Activated CD4-positive, alpha-beta memory T cell treated with anti-CD3 and anti-CD28 coated beads, Interleukin-2, amount 10 ng/mL, durations not matched to agents 7 days and 5 days (primary cell): ENCODE measurements around the gene ARHGEF11. TPM values are rescaled to one million over a fixed set of nuclear protein-coding genes. Genes with fewer than 3 reads are reported as not detected.
A peak's percentile ranks its signal among the peaks of the same experiment; 100 is the strongest.
"Not testable (repeated sequence)": the region's sequence is repeated elsewhere in the genome, so short reads cannot be mapped to it uniquely, and the experiment has no call there.

ENCODE experiments used
- CTCF ChIA-PET: fragments of 350-600 bp; sonication (Branson Sonifier 250); formaldehyde crosslinking; loops from one replicate; lab custom pipeline; 2021; ENCODE audit warnings: antibody characterized with exemption, inconsistent platforms; lab: Charles Lee
- POLR2A ChIA-PET: fragments of 350-600 bp; sonication (Branson Sonifier 250); formaldehyde crosslinking; loops from one replicate; lab custom pipeline; 2021; ENCODE audit warnings: antibody characterized with exemption; lab: Charles Lee
- DNase-seq: peaks from one replicate; pipeline ENCODE4 v3.0.0-alpha.2; 2020
- H3K27ac Mint-ChIP-seq: one replicate; pipeline ENCODE4 v1.8.0; 2021; ENCODE audit warnings: mild to moderate bottlenecking, mixed read lengths
- H3K27me3 Mint-ChIP-seq: one replicate; pipeline ENCODE4 v1.8.0; 2021; ENCODE audit warnings: mixed read lengths
- H3K36me3 Mint-ChIP-seq: one replicate; pipeline ENCODE4 v1.8.0; 2021; ENCODE audit warnings: low read depth, mixed read lengths
- H3K4me1 Mint-ChIP-seq: one replicate; pipeline ENCODE4 v1.8.0; 2021; ENCODE audit warnings: mixed read lengths
- H3K4me3 Mint-ChIP-seq: one replicate; pipeline ENCODE4 v1.8.0; 2021; ENCODE audit warnings: mild to moderate bottlenecking, mixed read lengths
- H3K9me3 Mint-ChIP-seq: one replicate; pipeline ENCODE4 v1.8.0; 2021; ENCODE audit warnings: mixed read lengths
- total RNA-seq, 2 experiments: library from RNA; stranded (reverse); gene quantifications; one replicate each; pipeline ENCODE4 v1.2.3, GENCODE V29; 2021

Gene ARHGEF11
- total RNA-seq, 2 experiments from 2014 or later: 14.9 to 15.8 TPM

- Mint-ChIP-seq H3K4me1 (no peaks in the 10 kb centered on the region), H3K27ac (no peak overlapping the region), H3K36me3 (no peaks in the 10 kb centered on the region), H3K27me3 (peaks cover 14% of the 10 kb centered on the region), H3K4me3 (no peak overlapping the region), H3K9me3 (no peaks in the 10 kb centered on the region)
- ChIA-PET CTCF (interaction anchor here (0.6 to 8.1 kb wide), 3 partner anchors 67 to 213 kb away, joined by 4 to 436 read pairs (median 7); no protein-coding TSS in a partner anchor), POLR2A (no interaction called here)
- DNase-seq: no peak
These were observed 39.9 kb upstream of the ARHGEF11 start for GRCh38 chr1:157085421-157085820.

- H3K27me3 Mint-ChIP-seq: peaks cover 10% of the 10 kb centered on the region
- no peaks in the 10 kb centered on the region for H3K36me3 Mint-ChIP-seq
- no peak for DNase-seq
- H3K4me1 Mint-ChIP-seq: no peaks in the 10 kb centered on the region
- H3K27ac Mint-ChIP-seq: no peak overlapping the region
- no peaks in the 10 kb centered on the region for H3K9me3 Mint-ChIP-seq
- ChIA-PET POLR2A (no interaction called here), CTCF (interaction anchor here (0.6 to 8.1 kb wide), 4 partner anchors 11 to 212 kb away, joined by 4 to 436 read pairs (median 7); no protein-coding TSS in a partner anchor)
- no peak overlapping the region for H3K4me3 Mint-ChIP-seq
These were observed 39.2 kb upstream of the ARHGEF11 start for GRCh38 chr1:157084720-157085119.

DNA sequence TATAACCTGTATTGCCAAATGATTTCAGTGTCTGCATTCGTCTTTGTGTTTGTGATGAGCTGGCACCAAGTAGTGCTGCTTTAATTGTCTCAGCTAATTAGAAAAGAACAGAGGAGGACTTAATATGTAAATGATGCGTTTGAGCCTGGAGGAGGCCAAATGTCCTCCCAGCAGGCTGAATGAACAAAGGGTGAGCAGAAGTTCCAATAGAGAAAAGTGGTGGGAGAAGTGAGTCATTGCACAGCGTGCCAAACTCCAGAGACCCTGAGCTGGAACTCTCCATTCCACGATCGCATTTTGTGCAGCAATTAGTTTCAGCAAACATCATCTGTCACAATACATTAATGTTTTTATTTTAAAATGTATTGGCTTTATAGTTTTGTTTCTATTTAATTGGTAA lies 36.2 kb upstream of the ARHGEF11 start:
- no peak overlapping the region for H3K4me3 Mint-ChIP-seq
- H3K27ac Mint-ChIP-seq: no peak overlapping the region
- H3K9me3 Mint-ChIP-seq: no peaks in the 10 kb centered on the region
- no peaks in the 10 kb centered on the region for H3K4me1 Mint-ChIP-seq
- H3K27me3 Mint-ChIP-seq: peaks cover 24% of the 10 kb centered on the region
- CTCF ChIA-PET: interaction anchor here (1.5 to 2.5 kb wide), 2 partner anchors 9 to 74 kb away, joined by 10 to 17 read pairs; no protein-coding TSS in a partner anchor
- POLR2A ChIA-PET: no interaction called here
- no peaks in the 10 kb centered on the region for H3K36me3 Mint-ChIP-seq
- no peak for DNase-seq

DNA sequence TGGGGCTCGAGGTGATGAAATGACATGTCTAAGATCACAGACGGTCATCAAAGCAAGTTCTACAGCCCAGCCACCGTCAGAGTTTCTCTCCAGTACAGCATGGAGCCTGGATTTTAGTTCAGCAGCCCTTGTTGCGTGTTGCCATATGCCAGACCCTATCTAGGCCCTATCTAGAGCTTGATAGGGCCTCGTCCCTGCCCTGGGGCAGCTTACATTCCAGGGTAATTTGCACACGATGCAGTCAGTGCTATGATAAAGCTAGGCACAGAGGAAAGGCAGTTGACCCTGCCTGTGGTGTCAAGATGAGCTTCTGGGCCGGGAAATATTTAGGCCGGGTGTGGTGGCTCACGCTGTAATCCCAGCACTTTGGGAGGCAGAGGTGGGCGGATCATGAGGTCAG lies 35.2 kb upstream of the ARHGEF11 start:
- Mint-ChIP-seq H3K9me3 (no peaks in the 10 kb centered on the region), H3K4me3 (no peak overlapping the region), H3K27me3 (peaks cover 26% of the 10 kb centered on the region), H3K27ac (no peak overlapping the region), H3K36me3 (no peaks in the 10 kb centered on the region), H3K4me1 (no peaks in the 10 kb centered on the region)
- DNase-seq: no peak
- ChIA-PET CTCF (interaction anchor here (1.5 to 2.5 kb wide), 2 partner anchors 10 to 75 kb away, joined by 10 to 17 read pairs; no protein-coding TSS in a partner anchor), POLR2A (no interaction called here)

GRCh38 chr1:157077394-157077793 lies 31.9 kb upstream of the ARHGEF11 start:
- Mint-ChIP-seq H3K4me3 (no peak overlapping the region), H3K27ac (no peak overlapping the region), H3K4me1 (no peaks in the 10 kb centered on the region), H3K27me3 (peaks cover 31% of the 10 kb centered on the region), H3K9me3 (no peaks in the 10 kb centered on the region), H3K36me3 (no peaks in the 10 kb centered on the region)
- ChIA-PET CTCF (interaction anchor here (1.2 kb wide), 1 partner anchor 10 kb away, joined by 3 read pairs; no protein-coding TSS in a partner anchor), POLR2A (no interaction called here)
- no peak for DNase-seq

GRCh38 chr1:157073944-157074685 lies 28.6 kb upstream of the ARHGEF11 start:
- ChIA-PET POLR2A (no interaction called here), CTCF (interaction anchor here (0.8 to 2.7 kb wide), 20 partner anchors 8 to 182 kb away, joined by 3 to 14 read pairs (median 3); no protein-coding TSS in a partner anchor)
- Mint-ChIP-seq H3K9me3 (no peaks in the 10 kb centered on the region), H3K4me3 (no peak overlapping the region), H3K27ac (no peak overlapping the region), H3K27me3 (peaks cover 30% of the 10 kb centered on the region), H3K36me3 (no peaks in the 10 kb centered on the region), H3K4me1 (no peaks in the 10 kb centered on the region)
- DNase-seq: peak; percentile 40

GRCh38 chr1:157069601-157070000 lies 24.1 kb upstream of the ARHGEF11 start:
- POLR2A ChIA-PET: no interaction called here
- peaks cover 39% of the 10 kb centered on the region for H3K27me3 Mint-ChIP-seq
- CTCF ChIA-PET: no interaction called here
- no peak overlapping the region for H3K4me3 Mint-ChIP-seq
- no peaks in the 10 kb centered on the region for H3K9me3 Mint-ChIP-seq
- no peak overlapping the region for H3K27ac Mint-ChIP-seq
- H3K4me1 Mint-ChIP-seq: peaks cover 3% of the 10 kb centered on the region
- no peaks in the 10 kb centered on the region for H3K36me3 Mint-ChIP-seq
- DNase-seq: no peak

DNA sequence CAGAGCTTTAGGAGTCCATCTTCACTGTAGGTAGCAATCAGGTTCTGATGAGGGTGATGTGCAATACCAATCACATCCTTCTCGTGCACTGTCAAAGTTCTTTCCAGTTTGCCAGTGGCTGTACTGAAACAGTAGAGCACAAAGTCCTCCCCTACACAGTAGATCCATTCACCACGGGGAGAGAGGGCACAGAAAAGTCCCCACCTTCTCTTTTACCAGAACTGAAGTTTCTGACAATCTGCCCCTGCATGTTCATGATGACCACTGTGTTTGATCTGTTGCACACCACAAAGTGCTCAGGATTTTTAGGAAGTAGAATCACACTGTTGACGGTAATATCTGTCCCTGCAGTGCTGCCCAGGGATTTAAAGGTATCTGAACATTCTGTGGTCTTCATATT lies 13.7 kb upstream of the ARHGEF11 start:
- DNase-seq, CTCF ChIA-PET: not testable (repeated sequence)
- peaks cover 54% of the 10 kb centered on the region for H3K27me3 Mint-ChIP-seq

GRCh38 chr1:157056269-157056668 lies 10.7 kb upstream of the ARHGEF11 start:
- no peak for DNase-seq
- no peaks in the 10 kb centered on the region for H3K4me1 Mint-ChIP-seq
- CTCF ChIA-PET: no interaction called here
- H3K36me3 Mint-ChIP-seq: no peaks in the 10 kb centered on the region
- H3K9me3 Mint-ChIP-seq: peaks cover 10% of the 10 kb centered on the region
- H3K27ac Mint-ChIP-seq: no peak overlapping the region
- POLR2A ChIA-PET: no interaction called here
- H3K4me3 Mint-ChIP-seq: no peak overlapping the region
- peaks cover 57% of the 10 kb centered on the region for H3K27me3 Mint-ChIP-seq

More for the DNA sequence above, 13.7 kb upstream of the ARHGEF11 start:
- H3K4me3 Mint-ChIP-seq, H3K4me1 Mint-ChIP-seq, POLR2A ChIA-PET, H3K36me3 Mint-ChIP-seq, H3K9me3 Mint-ChIP-seq, H3K27ac Mint-ChIP-seq: not testable (repeated sequence)

- H3K27ac Mint-ChIP-seq, CTCF ChIA-PET, H3K4me3 Mint-ChIP-seq, H3K36me3 Mint-ChIP-seq, H3K4me1 Mint-ChIP-seq, H3K9me3 Mint-ChIP-seq, POLR2A ChIA-PET, DNase-seq: not testable (repeated sequence)
- H3K27me3 Mint-ChIP-seq: peaks cover 56% of the 10 kb centered on the region
These were observed 10.2 kb upstream of the ARHGEF11 start for GRCh38 chr1:157055729-157056128.

- H3K27me3 Mint-ChIP-seq: peaks cover 59% of the 10 kb centered on the region
These were observed 5.3 kb upstream of the ARHGEF11 start for GRCh38 chr1:157050836-157051235.

DNA sequence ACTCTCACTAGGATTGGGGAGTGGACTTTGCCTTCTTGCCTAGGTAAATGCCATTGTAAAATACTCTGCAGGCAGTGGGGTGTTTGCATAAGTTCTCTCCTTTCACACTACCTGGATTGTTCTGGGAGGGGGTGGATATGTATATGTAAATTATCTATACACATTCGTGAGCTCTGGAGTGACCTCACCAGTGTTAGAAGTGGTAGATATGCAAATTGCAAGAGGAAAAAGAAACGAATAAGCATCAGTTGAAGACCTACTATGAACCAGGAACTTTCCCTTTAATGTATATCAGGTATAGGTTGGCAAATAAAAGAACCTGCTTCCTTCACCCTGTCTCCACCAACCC lies 1.5 kb upstream of the ARHGEF11 start:
- H3K9me3 Mint-ChIP-seq: peaks cover 3% of the 10 kb centered on the region
- no peak overlapping the region for H3K27ac Mint-ChIP-seq
- H3K4me1 Mint-ChIP-seq: peaks cover 11% of the 10 kb centered on the region
- H3K36me3 Mint-ChIP-seq: peaks cover 3% of the 10 kb centered on the region
- ChIA-PET POLR2A (no interaction called here), CTCF (no interaction called here)
- H3K27me3 Mint-ChIP-seq: peaks cover 74% of the 10 kb centered on the region
- DNase-seq: no peak
- H3K4me3 Mint-ChIP-seq: no peak overlapping the region

More at GRCh38 chr1:157050836-157051235, 5.3 kb upstream of the ARHGEF11 start:
- POLR2A ChIA-PET: no interaction called here
- Mint-ChIP-seq H3K9me3 (peaks cover 7% of the 10 kb centered on the region), H3K4me3 (no peak overlapping the region), H3K27ac (no peak overlapping the region), H3K4me1 (peaks cover 7% of the 10 kb centered on the region), H3K36me3 (no peaks in the 10 kb centered on the region)
- DNase-seq: no peak
- CTCF ChIA-PET: no interaction called here

DNA sequence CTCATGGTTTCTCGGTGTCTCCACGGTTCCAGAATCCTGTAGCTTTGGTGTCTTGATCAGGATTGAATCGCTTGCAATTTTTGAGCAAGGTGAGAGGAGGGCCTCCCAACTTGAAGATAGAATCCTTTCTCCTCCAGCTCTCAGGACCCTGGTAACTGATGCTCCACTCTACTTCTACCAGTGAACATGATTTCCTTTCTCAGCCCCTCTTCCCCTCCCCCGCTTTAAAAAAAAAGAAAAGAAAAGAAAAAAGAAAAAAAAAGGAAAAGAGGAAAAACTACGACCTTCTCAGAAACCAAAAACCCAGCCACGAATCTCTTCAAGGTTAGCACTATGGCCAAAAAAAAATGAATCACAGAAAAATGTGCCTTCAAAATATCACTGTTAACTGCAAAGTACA lies 1.2 kb downstream of the ARHGEF11 start:
- Mint-ChIP-seq H3K27ac (no peak overlapping the region), H3K4me3 (no peak overlapping the region), H3K9me3 (no peaks in the 10 kb centered on the region), H3K36me3 (peaks cover 3% of the 10 kb centered on the region), H3K4me1 (peaks cover 11% of the 10 kb centered on the region), H3K27me3 (peaks cover 70% of the 10 kb centered on the region)
- DNase-seq: no peak
- CTCF ChIA-PET: interaction anchor here (0.7 kb wide), 1 partner anchor 198 kb away, joined by 3 read pairs; no protein-coding TSS in a partner anchor
- POLR2A ChIA-PET: interaction anchor here (0.7 kb wide), 1 partner anchor 318 kb away, joined by 3 read pairs; no protein-coding TSS in a partner anchor
